Endothelial cell of umbilical vein (primary cell): ENCODE data around the gene EPN2. TPM values are rescaled to one million over a fixed set of nuclear protein-coding genes. Genes with fewer than 3 reads are reported as not detected.

ENCODE experiments used
- BruUV-seq: library from RNA; stranded (reverse); fragments of 400-500 nt; replicated peaks from 2 replicates; lab custom pipeline; 2021; lab: Mats Ljungman, UMichigan
- CTCF ChIA-PET: fragments of 300-600, 350-600 bp; sonication (Branson Sonifier 250); formaldehyde crosslinking; loops from one replicate; lab custom pipeline; 2021; ENCODE audit warnings: antibody characterized with exemption, inconsistent platforms; lab: Charles Lee
- POLR2A ChIA-PET: fragments of 300-600, 350-600 bp; sonication (Branson Sonifier 250); formaldehyde crosslinking; loops from one replicate; lab custom pipeline; 2021; ENCODE audit warnings: antibody characterized with exemption, inconsistent platforms; lab: Charles Lee
- DNase-seq: peaks from one replicate; pipeline ENCODE4 v3.0.0-alpha.2; 2011; ENCODE audit warnings: low read depth, low spot score
- FAIRE-seq: peaks from 2 replicates; lab custom pipeline; 2011; peaks lifted over from hg19 to GRCh38; lab: Jason Lieb, UNC
- H2AFZ ChIP-seq: 2 replicates; pipeline ENCODE4 v1.6.0; 2012; ENCODE audit warnings: low read depth, low read length, control low read depth, inconsistent platforms
- H3K27ac ChIP-seq: 2 replicates; pipeline ENCODE4 v1.5.1; 2011; ENCODE audit warnings: low read depth, mild to moderate bottlenecking, control low read depth, low read length, moderate library complexity; ENCODE audit not compliant: insufficient read depth
- H3K27me3 ChIP-seq, 2 experiments: 2 replicates each; pipeline versions ENCODE4 v1.6.0 to v1.6.1; 2011; ENCODE audit warnings: low read length in 2 of 2, mixed read lengths in 1 of 2; ENCODE audit not compliant: control insufficient read depth in 2 of 2, insufficient read depth in 2 of 2
- H3K36me3 ChIP-seq, 2 experiments: 2 replicates in 1 of 2; 3 replicates in 1 of 2; pipeline ENCODE4 v1.5.1; 2011; ENCODE audit warnings: low read length in 2 of 2, mild to moderate bottlenecking in 1 of 2, moderate library complexity in 1 of 2; ENCODE audit not compliant: control insufficient read depth in 2 of 2, insufficient read depth in 2 of 2; ENCODE audit errors: extremely low read depth in 1 of 2
- H3K4me1 ChIP-seq: 3 replicates; pipeline ENCODE4 v1.5.1; 2011; ENCODE audit warnings: mild to moderate bottlenecking, low read length; ENCODE audit not compliant: control insufficient read depth, insufficient read depth; ENCODE audit errors: extremely low read depth
- H3K4me2 ChIP-seq: 2 replicates; pipeline ENCODE4 v1.6.1; 2011; ENCODE audit warnings: low read length, control low read depth, mixed read lengths; ENCODE audit not compliant: insufficient read depth
- H3K4me3 ChIP-seq, 3 experiments: fragments of 200-600 bp in 1 of 3; sonication (generic), shearing (Covaris generic) in 1 of 3; replicated peaks in 1 of 3; 2 replicates each; pipeline ENCODE4 v1.5.1; 2011 to 2016; ENCODE audit warnings: control low read depth in 3 of 3, low read length in 3 of 3, mild to moderate bottlenecking in 2 of 3, inconsistent platforms in 1 of 3, low read depth in 1 of 3, moderate library complexity in 1 of 3; ENCODE audit not compliant: insufficient read depth in 1 of 3
- H3K79me2 ChIP-seq: 2 replicates; pipeline ENCODE4 v1.6.0; 2012; ENCODE audit warnings: low read length, inconsistent platforms; ENCODE audit not compliant: control insufficient read depth, insufficient read depth
- H3K9ac ChIP-seq: replicated peaks from 2 replicates; pipeline ENCODE3; 2011; ENCODE audit warnings: low read length, control low read depth; ENCODE audit not compliant: insufficient read depth; ENCODE audit errors: extremely low read depth
- H3K9me1 ChIP-seq: replicated peaks from 3 replicates; pipeline ENCODE4 v1.6.0; 2011; ENCODE audit warnings: mild to moderate bottlenecking, low read length; ENCODE audit not compliant: control insufficient read depth, insufficient read depth; ENCODE audit errors: extremely low read depth
- H3K9me3 ChIP-seq: replicated peaks from 2 replicates; pipeline ENCODE4 v1.5.1; 2012; ENCODE audit warnings: low read length, inconsistent platforms; ENCODE audit not compliant: control insufficient read depth, insufficient read depth
- H4K20me1 ChIP-seq: replicated peaks from 2 replicates; pipeline ENCODE3; 2011; ENCODE audit warnings: mild to moderate bottlenecking, low read length; ENCODE audit not compliant: control insufficient read depth, insufficient read depth; ENCODE audit errors: extremely low read depth
- CTCF ChIP-seq, 2 donors: IDR thresholded peaks; 1 replicate in 1 of 2; 2 replicates in 1 of 2; pipeline ENCODE4 v1.5.1; 2011; ENCODE audit warnings: low read length in 2 of 2, mild to moderate bottlenecking in 2 of 2, moderate library complexity in 2 of 2, control low read depth in 1 of 2, inconsistent platforms in 1 of 2, low read depth in 1 of 2; ENCODE audit not compliant: insufficient read depth in 1 of 2; ENCODE audit errors: extremely low read depth in 1 of 2
- EZH2 ChIP-seq: IDR thresholded peaks from 2 replicates; pipeline ENCODE4 v1.6.1; 2012; ENCODE audit warnings: borderline replicate concordance, low read depth, mild to moderate bottlenecking, moderate library complexity, low read length, inconsistent platforms; ENCODE audit not compliant: severe bottlenecking
- FOS ChIP-seq: IDR thresholded peaks from 2 replicates; pipeline ENCODE4 v1.6.1; 2011; ENCODE audit warnings: mild to moderate bottlenecking, low read length, moderate library complexity, borderline replicate concordance; ENCODE audit not compliant: insufficient read depth
- GATA2 ChIP-seq: IDR thresholded peaks from 2 replicates; pipeline ENCODE4 v1.7.0; 2011; ENCODE audit warnings: low read depth, mild to moderate bottlenecking, moderate library complexity, mixed read lengths, low read length; ENCODE audit not compliant: insufficient read length, insufficient read depth
- JUN ChIP-seq: IDR thresholded peaks from 2 replicates; pipeline ENCODE4 v1.6.1; 2011; ENCODE audit warnings: borderline replicate concordance, low read depth; ENCODE audit not compliant: insufficient read length, insufficient read depth
- MAX ChIP-seq: IDR thresholded peaks from 2 replicates; pipeline ENCODE4 v1.6.1; 2011; ENCODE audit not compliant: insufficient read depth, insufficient read length
- MYC ChIP-seq: IDR thresholded peaks from one replicate; pipeline ENCODE4 v1.6.1; 2011; ENCODE audit warnings: mild to moderate bottlenecking, low read depth, low read length
- POLR2A ChIP-seq: IDR thresholded peaks from 2 replicates; pipeline ENCODE4 v1.6.1; 2012; ENCODE audit warnings: low read depth, mild to moderate bottlenecking, control low read depth, low read length
- POLR2AphosphoS5 ChIP-seq: IDR thresholded peaks from 2 replicates; pipeline ENCODE4 v1.6.1; 2012; ENCODE audit warnings: low read depth, mild to moderate bottlenecking, control low read depth, low read length, moderate library complexity; ENCODE audit not compliant: insufficient read depth
- dilution Hi-C: fragments of 300-500 bp; cut with MboI; formaldehyde crosslinking; loops from one replicate; pipeline ENCODE4 v1.15.0; 2019; ENCODE audit warnings: low sequenced_read_pairs; ENCODE audit not compliant: extremely low pct_ligation_motif_present
- intact Hi-C: fragments of 100-400 bp; cut with micrococcal nuclease; formaldehyde crosslinking; loops from one replicate; pipeline ENCODE4 v1.10.0; 2022
- polyA plus RNA-seq, 4 experiments: library from polyadenylated mRNA; depleted of rRNA in 3 of 4; stranded (reverse) in 3 of 4; unstranded in 1 of 4; fragments of >200 nt; gene quantifications; 2 replicates each; pipeline versions ENCODE4 v1.2.1 to v1.2.3, GENCODE V29; 2011 to 2012; ENCODE audit warnings: missing spikeins in 1 of 4
- total RNA-seq: library from RNA; stranded (reverse); gene quantifications from 2 replicates; pipeline ENCODE4 v1.2.3, GENCODE V29; 2021

The EPN2 gene
- total and polyA plus RNA-seq, 2 donors (not counting 3 experiments of a cell fraction or from before 2014, with no cell fraction given), result 40.3 to 70.5 TPM

DNA sequence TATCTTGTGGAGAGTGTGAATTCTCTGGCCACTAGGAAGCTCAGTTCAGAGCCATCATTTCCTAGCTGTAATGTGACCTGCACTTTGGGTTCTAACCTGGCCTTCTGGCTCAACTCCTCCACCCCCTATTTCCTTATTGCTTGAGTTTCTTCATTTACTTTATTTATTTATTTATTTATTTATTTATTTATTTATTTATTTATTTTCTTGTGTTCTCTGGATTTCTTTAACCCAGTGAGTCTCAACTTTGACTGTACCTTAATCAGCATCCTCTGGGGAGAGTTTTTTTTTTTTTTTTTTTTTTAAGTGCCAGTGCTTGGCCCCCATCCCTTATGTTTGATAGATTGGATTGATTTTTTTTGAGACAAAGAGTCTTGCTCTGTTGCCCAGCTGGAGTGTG, 18.1 kb downstream of the EPN2 start:
- BruUV-seq, result no TSS peak
- FAIRE-seq, result no peak
- Histone ChIP-seq H3K27ac (no peak overlapping the region), H3K36me3 (no peaks in the 10 kb centered on the region), H3K27me3 (no peaks in the 10 kb centered on the region), H3K9me3 (no peaks in the 10 kb centered on the region), H3K4me1 (peaks cover 7% of the 10 kb centered on the region), H3K9me1 (no peaks in the 10 kb centered on the region), H3K9ac (no peak overlapping the region), H3K4me3 (no peak overlapping the region), H3K79me2 (peaks cover 63% of the 10 kb centered on the region), H4K20me1 (peaks cover 3% of the 10 kb centered on the region), H3K4me2 (no peak overlapping the region), H2AFZ (no peak overlapping the region)
- POLR2A ChIA-PET, result no interaction called here
- CTCF ChIA-PET, result interaction anchor here (1.0 to 2.1 kb wide), 4 partner anchors 9 to 83 kb away, joined by 3 to 6 read pairs (median 4); no protein-coding TSS in a partner anchor
- no peak for DNase-seq
- dilution Hi-C loops, result no loop called here
- TF ChIP-seq EZH2, result no peak
- TF ChIP-seq POLR2AphosphoS5, result no peak
- no peak for TF ChIP-seq CTCF (IDR thresholded peaks at IDR 0.05; ENCODE audit: extremely low read depth in 1 of 2, insufficient read depth in 1 of 2, low read depth in 1 of 2, low read length in 2 of 2)
- no peak for TF ChIP-seq JUN
- no peak for TF ChIP-seq GATA2
- no peak for TF ChIP-seq POLR2A
- TF ChIP-seq FOS, result no peak
- TF ChIP-seq MYC, result no peak
- no peak for TF ChIP-seq MAX
- intact Hi-C loops, result no loop called here
